ENCODE measurements around the gene CFAP210.

CFAP210 gene

GRCh38 chr2:169717691-169718063 is 23.5 kb upstream of the CFAP210 start:
- H3K27me3 Mint-ChIP-seq, result no peaks in the 10 kb centered on the region
- H3K4me1 Mint-ChIP-seq, result peaks cover 3% of the 10 kb centered on the region
- H3K9me3 Mint-ChIP-seq, result no peaks in the 10 kb centered on the region
- no peaks in the 10 kb centered on the region for H3K36me3 Mint-ChIP-seq
- H3K4me3 Mint-ChIP-seq, result no peak overlapping the region
- CTCF ChIA-PET, result no interaction called here
- H3K27ac Mint-ChIP-seq, result no peak overlapping the region
- no peak for DNase-seq

GRCh38 chr2:169716938-169717690 is 22.9 kb upstream of the CFAP210 start:
- Mint-ChIP-seq H3K4me1 (peaks cover 3% of the 10 kb centered on the region), H3K4me3 (no peak overlapping the region)
- no peak for DNase-seq

GRCh38 chr2:169716238-169716886 is 22.2 kb upstream of the CFAP210 start:
- CTCF ChIA-PET, result no interaction called here
- no peaks in the 10 kb centered on the region for H3K27me3 Mint-ChIP-seq
- no peak for DNase-seq
- H3K4me3 Mint-ChIP-seq, result no peak overlapping the region
- H3K36me3 Mint-ChIP-seq, result no peaks in the 10 kb centered on the region
- peaks cover 7% of the 10 kb centered on the region for H3K4me1 Mint-ChIP-seq
- no peak overlapping the region for H3K27ac Mint-ChIP-seq
- H3K9me3 Mint-ChIP-seq, result no peaks in the 10 kb centered on the region

More at GRCh38 chr2:169716938-169717690, 22.9 kb upstream of the CFAP210 start:
- Mint-ChIP-seq H3K9me3 (no peaks in the 10 kb centered on the region), H3K36me3 (no peaks in the 10 kb centered on the region), H3K27ac (no peak overlapping the region), H3K27me3 (no peaks in the 10 kb centered on the region)
- CTCF ChIA-PET, result no interaction called here

- no peak for DNase-seq
- H3K27me3 Mint-ChIP-seq, result no peaks in the 10 kb centered on the region
- H3K4me1 Mint-ChIP-seq, result peaks cover 7% of the 10 kb centered on the region
- CTCF ChIA-PET, result no interaction called here
- H3K36me3 Mint-ChIP-seq, result no peaks in the 10 kb centered on the region
- no peak overlapping the region for H3K27ac Mint-ChIP-seq
- no peak overlapping the region for H3K4me3 Mint-ChIP-seq
- no peaks in the 10 kb centered on the region for H3K9me3 Mint-ChIP-seq
Measured at GRCh38 chr2:169715379-169716237, 21.4 kb upstream of the CFAP210 start.

GRCh38 chr2:169714699-169715098 is 20.5 kb upstream of the CFAP210 start:
- H3K4me3 Mint-ChIP-seq, result no peak overlapping the region
- no peak for DNase-seq
- CTCF ChIA-PET, result no interaction called here
- H3K27ac Mint-ChIP-seq, result no peak overlapping the region
- no peaks in the 10 kb centered on the region for H3K36me3 Mint-ChIP-seq
- H3K4me1 Mint-ChIP-seq, result peaks cover 7% of the 10 kb centered on the region
- no peaks in the 10 kb centered on the region for H3K9me3 Mint-ChIP-seq
- H3K27me3 Mint-ChIP-seq, result no peaks in the 10 kb centered on the region

GRCh38 chr2:169713331-169713730 is 19.1 kb upstream of the CFAP210 start:
- no peaks in the 10 kb centered on the region for H3K36me3 Mint-ChIP-seq
- no peaks in the 10 kb centered on the region for H3K9me3 Mint-ChIP-seq
- no peak overlapping the region for H3K4me3 Mint-ChIP-seq
- peaks cover 7% of the 10 kb centered on the region for H3K4me1 Mint-ChIP-seq
- CTCF ChIA-PET, result no interaction called here
- no peak for DNase-seq
- H3K27me3 Mint-ChIP-seq, result no peaks in the 10 kb centered on the region
- no peak overlapping the region for H3K27ac Mint-ChIP-seq

GRCh38 chr2:169712791-169713227 is 18.6 kb upstream of the CFAP210 start:
- CTCF ChIA-PET, result no interaction called here
- H3K4me1 Mint-ChIP-seq, result peaks cover 7% of the 10 kb centered on the region

GRCh38 chr2:169711751-169712509 is 17.7 kb upstream of the CFAP210 start:
- peaks cover 7% of the 10 kb centered on the region for H3K4me1 Mint-ChIP-seq
- H3K27ac Mint-ChIP-seq, result peak overlapping the region; percentile 1
- CTCF ChIA-PET, result no interaction called here
- no peaks in the 10 kb centered on the region for H3K9me3 Mint-ChIP-seq
- no peaks in the 10 kb centered on the region for H3K36me3 Mint-ChIP-seq
- no peak overlapping the region for H3K4me3 Mint-ChIP-seq
- H3K27me3 Mint-ChIP-seq, result no peaks in the 10 kb centered on the region
- no peak for DNase-seq

More at GRCh38 chr2:169712791-169713227, 18.6 kb upstream of the CFAP210 start:
- no peaks in the 10 kb centered on the region for H3K36me3 Mint-ChIP-seq
- H3K27me3 Mint-ChIP-seq, result no peaks in the 10 kb centered on the region
- no peaks in the 10 kb centered on the region for H3K9me3 Mint-ChIP-seq
- no peak overlapping the region for H3K27ac Mint-ChIP-seq
- DNase-seq, result no peak
- no peak overlapping the region for H3K4me3 Mint-ChIP-seq

- CTCF ChIA-PET, result no interaction called here
- no peaks in the 10 kb centered on the region for H3K27me3 Mint-ChIP-seq
- no peak for DNase-seq
- no peak overlapping the region for H3K4me3 Mint-ChIP-seq
- peaks cover 5% of the 10 kb centered on the region for H3K4me1 Mint-ChIP-seq
- H3K27ac Mint-ChIP-seq, result no peak overlapping the region
- H3K9me3 Mint-ChIP-seq, result no peaks in the 10 kb centered on the region
- no peaks in the 10 kb centered on the region for H3K36me3 Mint-ChIP-seq
Measured at GRCh38 chr2:169709981-169710380, 15.8 kb upstream of the CFAP210 start.

- no peak overlapping the region for H3K27ac Mint-ChIP-seq
- no peaks in the 10 kb centered on the region for H3K36me3 Mint-ChIP-seq
- H3K9me3 Mint-ChIP-seq, result no peaks in the 10 kb centered on the region
- H3K4me3 Mint-ChIP-seq, result no peak overlapping the region
- no peak for DNase-seq
- no peaks in the 10 kb centered on the region for H3K27me3 Mint-ChIP-seq
- peaks cover 4% of the 10 kb centered on the region for H3K4me1 Mint-ChIP-seq
- CTCF ChIA-PET, result no interaction called here
Measured at GRCh38 chr2:169709331-169709730, 15.1 kb upstream of the CFAP210 start.

GRCh38 chr2:169707626-169708025 is 13.4 kb upstream of the CFAP210 start:
- CTCF ChIA-PET, result no interaction called here
- no peaks in the 10 kb centered on the region for H3K36me3 Mint-ChIP-seq
- H3K27me3 Mint-ChIP-seq, result no peaks in the 10 kb centered on the region
- H3K9me3 Mint-ChIP-seq, result no peaks in the 10 kb centered on the region
- H3K27ac Mint-ChIP-seq, result peak overlapping the region; percentile 10
- DNase-seq, result no peak
- no peak overlapping the region for H3K4me3 Mint-ChIP-seq
- H3K4me1 Mint-ChIP-seq, result peaks cover 4% of the 10 kb centered on the region

- CTCF ChIA-PET, result no interaction called here
Measured at GRCh38 chr2:169705927-169706326, 11.7 kb upstream of the CFAP210 start.

GRCh38 chr2:169704160-169704708 is 10.0 kb upstream of the CFAP210 start:
- Mint-ChIP-seq H3K36me3 (peaks cover 6% of the 10 kb centered on the region), H3K27me3 (no peaks in the 10 kb centered on the region), H3K9me3 (no peaks in the 10 kb centered on the region), H3K27ac (no peak overlapping the region), H3K4me3 (no peak overlapping the region), H3K4me1 (peaks cover 2% of the 10 kb centered on the region)
- CTCF ChIA-PET, result no interaction called here
- DNase-seq, result no peak

More at GRCh38 chr2:169705927-169706326, 11.7 kb upstream of the CFAP210 start:
- Mint-ChIP-seq H3K4me3 (no peak overlapping the region), H3K4me1 (no peaks in the 10 kb centered on the region), H3K27ac (no peak overlapping the region), H3K27me3 (no peaks in the 10 kb centered on the region), H3K9me3 (no peaks in the 10 kb centered on the region), H3K36me3 (no peaks in the 10 kb centered on the region)
- DNase-seq, result no peak

- no peak overlapping the region for H3K27ac Mint-ChIP-seq
- no peak overlapping the region for H3K4me3 Mint-ChIP-seq
- H3K4me1 Mint-ChIP-seq, result peaks cover 4% of the 10 kb centered on the region
- no peaks in the 10 kb centered on the region for H3K9me3 Mint-ChIP-seq
- no peak for DNase-seq
- CTCF ChIA-PET, result no interaction called here
- no peaks in the 10 kb centered on the region for H3K27me3 Mint-ChIP-seq
- H3K36me3 Mint-ChIP-seq, result peaks cover 6% of the 10 kb centered on the region
Measured at GRCh38 chr2:169702996-169703395, 8.8 kb upstream of the CFAP210 start.

All from activated naive CD4-positive, alpha-beta T cell treated with anti-CD3 and anti-CD28 coated beads, Interleukin-2, amount 10 ng/mL, durations not matched to agents 7 days and 5 days (primary cell).